HG03469 (cell line): Measurements from ENCODE around the gene BCAT1.
"Not testable (repeated sequence)": the region's sequence is repeated elsewhere in the genome, so short reads cannot be mapped to it uniquely, and the experiment has no call there.

Source experiments
- ATAC-seq: cut with Tn5 transposase; IDR thresholded peaks from one replicate; pipeline ENCODE4 v1.9.1; 2021; ENCODE audit warnings: mild to moderate bottlenecking, moderate library complexity, moderate number of reproducible peaks; ENCODE audit not compliant: unreplicated experiment

The BCAT1 gene

DNA sequence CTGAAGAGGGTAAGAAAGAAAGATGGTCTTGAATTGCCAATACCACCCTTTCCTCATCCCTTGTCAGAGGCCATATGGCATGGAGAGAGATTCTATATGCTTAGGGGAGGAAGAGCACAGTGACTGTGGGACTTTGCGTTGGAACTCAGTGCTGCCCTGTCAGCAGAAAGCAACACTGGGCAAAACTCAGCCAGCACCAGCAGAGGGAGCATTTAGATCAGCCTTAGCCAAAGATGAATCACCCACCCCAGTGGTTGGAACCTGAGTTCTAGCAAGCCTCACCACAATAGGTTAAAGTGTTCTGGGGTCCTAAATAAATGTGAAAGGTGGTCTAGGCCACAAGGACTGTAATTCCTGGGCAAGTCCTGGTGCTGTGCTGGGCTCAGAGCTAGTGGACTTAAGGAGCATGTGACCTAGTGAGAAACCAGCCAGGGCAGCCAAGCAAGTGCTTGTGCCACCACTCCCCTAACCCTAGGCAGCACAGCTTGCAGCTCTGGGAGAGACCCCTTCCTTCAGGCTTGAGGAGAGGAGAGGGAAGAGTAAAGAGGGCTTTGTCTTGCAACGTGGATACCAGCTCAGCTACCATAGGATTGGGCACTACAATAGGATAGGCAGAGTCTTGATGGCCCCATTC, 11.4 kb upstream of the BCAT1 start:
- peak; percentile 87 for ATAC-seq

DNA sequence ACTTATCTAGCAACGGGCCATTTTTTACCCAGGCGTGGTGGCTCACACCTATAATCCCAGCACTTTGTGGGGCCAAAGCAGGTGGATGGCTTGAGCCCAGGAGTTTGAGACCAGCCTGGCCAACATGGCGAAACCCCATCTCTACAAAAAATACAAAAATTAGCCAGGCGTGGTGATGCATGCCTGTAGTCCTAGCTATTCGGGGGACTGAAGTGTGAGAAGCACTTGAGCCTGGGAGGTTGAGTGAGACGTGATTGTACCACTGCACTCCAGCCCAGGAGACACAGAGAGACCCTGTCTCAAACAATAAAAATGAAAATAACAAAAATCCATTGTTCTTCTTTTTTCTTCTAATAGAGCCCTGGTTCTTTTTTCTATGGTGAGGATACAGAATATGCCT, 7.5 kb upstream of the BCAT1 start:
- ATAC-seq: not testable (repeated sequence)

DNA sequence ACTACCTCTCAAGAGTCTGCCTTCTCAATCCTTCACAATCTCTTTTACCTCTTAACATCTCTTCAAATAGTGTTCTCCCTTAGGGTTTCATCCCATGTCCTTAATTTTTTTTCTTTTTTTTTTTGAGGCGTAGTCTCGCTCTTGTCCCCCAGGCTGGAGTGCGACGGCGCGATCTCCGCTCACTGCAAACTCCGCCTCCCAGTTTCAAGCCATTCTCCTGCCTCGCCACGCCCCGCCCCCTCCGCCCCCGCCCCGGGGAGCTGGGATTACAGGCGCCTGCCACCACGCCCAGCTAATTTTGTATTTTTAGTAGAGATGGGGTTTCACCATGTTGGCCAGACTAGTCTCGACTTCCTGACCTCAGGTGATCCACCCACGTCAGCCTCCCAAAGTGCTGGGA, 7.0 kb upstream of the BCAT1 start:
- no peak for ATAC-seq

- ATAC-seq: no peak
Observed at GRCh38 chr12:24955389-24955788, 6.5 kb upstream of the BCAT1 start.

- no peak for ATAC-seq
Observed at GRCh38 chr12:24954261-24954660, 5.4 kb upstream of the BCAT1 start.

DNA sequence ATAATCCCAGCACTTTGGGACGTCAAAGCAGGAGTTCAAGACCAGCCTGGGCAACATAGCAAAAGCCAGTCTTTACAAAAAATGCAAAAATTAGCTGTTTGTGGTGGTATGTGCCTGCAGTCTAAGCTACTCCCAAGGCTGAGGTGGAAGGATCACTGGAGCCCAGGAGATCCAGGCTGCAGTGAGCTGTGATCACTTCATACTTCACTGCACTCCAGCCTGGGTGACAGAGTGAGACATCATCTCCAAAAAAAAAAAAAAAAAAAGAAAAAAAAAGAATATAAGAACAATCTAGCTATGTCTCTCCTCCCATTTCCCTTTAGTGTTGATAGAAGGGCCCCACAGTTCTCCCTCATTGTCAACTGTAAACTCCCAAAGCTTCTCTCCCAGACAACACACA, 3.5 kb upstream of the BCAT1 start:
- no peak for ATAC-seq

DNA sequence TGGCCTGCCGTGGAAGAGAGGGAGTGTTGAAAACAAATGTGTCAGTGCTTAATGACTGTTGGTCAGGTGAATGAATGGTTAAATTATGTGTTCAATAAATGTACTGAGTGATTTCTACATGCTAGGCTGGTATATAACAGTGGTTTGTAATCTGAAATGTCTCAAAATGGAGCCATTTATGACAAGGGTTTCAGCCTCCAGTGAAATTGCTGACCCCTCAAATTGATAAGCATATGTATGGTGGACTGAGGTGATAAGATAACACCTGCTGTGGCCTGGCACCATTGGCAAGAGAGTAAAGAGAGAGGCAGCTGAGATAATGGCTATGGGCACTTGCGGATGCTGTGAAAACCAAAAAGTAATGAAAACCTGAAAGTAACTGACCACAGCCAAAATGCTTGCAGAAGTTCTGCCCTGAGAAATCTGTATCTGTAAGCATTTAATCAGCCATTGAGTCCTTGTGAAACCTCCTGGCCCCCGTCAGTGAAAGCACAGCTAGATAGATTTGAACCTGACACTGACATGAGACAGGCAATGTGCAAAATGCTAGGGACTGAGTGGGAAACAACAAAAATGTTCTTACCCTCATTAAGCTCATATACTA, 1.4 kb upstream of the BCAT1 start:
- ATAC-seq: peak; percentile 30

DNA sequence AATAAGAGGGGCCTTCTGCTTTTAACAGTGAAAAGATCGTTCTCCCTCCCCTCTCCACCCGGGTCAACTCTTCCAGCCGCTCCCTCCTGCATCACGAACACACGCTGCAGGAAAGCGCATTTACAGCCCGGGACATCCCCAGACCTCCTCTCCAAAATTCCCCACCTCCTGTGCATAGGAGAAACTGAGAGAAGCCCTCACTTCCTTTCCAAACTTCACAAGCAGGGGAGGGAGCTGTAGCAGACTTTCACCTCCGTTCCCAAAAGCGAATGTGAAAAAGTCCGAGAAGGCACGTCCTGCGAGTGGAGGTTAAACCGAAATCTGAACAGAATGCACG, 513 bp downstream of the BCAT1 start:
- ATAC-seq: no peak

GRCh38 chr12:24947541-24948419, 1.1 kb downstream of the BCAT1 start:
- no peak for ATAC-seq

- no peak for ATAC-seq
Observed at GRCh38 chr12:24945845-24946244, 3.1 kb downstream of the BCAT1 start.

- no peak for ATAC-seq
Observed at GRCh38 chr12:24945039-24945438, 3.9 kb downstream of the BCAT1 start.

DNA sequence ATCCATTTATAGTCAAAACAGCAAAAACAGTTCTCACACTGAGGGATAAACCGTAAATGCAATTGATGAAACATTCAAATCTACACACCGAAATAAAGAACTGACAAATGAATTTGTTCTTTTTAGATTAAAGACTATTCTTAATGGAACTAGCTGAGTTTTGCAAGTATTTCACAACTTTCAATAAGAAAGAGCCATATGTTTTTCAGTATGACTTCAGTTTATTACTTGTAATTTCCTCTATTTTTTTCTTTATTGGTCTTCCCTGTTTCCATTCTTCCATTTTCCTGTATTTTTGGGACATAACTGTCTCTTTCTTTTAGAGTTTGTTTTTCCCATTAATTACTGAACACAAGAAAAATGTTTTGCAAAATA, 4.3 kb downstream of the BCAT1 start:
- ATAC-seq: no peak

DNA sequence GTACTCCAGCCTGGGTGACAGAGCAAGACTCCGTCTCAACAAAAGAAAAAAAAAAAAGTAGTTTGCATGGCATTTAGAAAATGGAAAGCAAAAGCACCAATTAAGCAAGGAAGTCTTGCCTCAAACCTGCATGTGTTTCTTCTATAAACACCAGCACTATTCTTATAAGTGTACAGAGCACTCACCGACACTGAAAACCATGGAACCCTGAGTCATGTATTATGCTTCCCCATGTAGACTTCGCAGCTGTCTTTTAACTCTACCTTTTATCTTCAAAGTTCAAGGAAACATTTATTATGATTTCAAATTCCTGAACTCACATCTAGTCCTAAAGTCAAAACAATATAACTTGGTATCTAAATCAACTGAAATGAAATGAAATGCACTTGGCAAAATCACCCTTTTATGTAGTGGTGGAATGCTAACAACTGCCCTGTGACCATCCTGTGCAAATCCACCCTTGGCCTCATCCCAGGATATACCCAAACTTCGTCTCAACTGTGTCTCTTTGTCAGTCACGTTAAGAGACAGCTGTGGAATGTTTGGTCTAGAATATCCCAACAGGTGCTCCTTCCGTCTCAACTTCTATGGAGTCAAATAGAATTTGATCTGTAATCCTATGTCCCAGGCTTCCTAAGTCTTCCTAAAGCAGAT, 4.8 kb downstream of the BCAT1 start:
- ATAC-seq: no peak

DNA sequence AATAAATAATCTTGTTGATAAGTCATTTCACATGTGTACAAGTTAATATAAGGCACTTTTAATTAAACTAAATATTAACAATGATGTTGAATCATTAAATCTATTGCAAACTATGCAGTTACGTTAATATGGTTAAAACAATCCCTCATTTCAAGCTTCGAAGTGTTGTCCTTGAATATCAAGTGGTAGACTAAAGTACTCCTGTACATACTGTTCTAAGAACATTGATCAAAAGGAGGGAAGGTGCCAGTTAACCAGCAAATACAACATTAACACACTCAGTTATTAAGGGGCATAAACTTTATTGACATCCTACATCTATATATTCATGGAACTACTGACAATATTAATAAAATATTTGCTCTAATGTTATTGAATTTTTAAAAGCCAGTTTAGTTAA, 8.7 kb downstream of the BCAT1 start:
- ATAC-seq: no peak

GRCh38 chr12:24939551-24939950, 9.3 kb downstream of the BCAT1 start:
- ATAC-seq: not testable (repeated sequence)

- no peak for ATAC-seq
Observed at GRCh38 chr12:24938341-24938740, 10.6 kb downstream of the BCAT1 start.

GRCh38 chr12:24937553-24938244, 11.2 kb downstream of the BCAT1 start:
- ATAC-seq: no peak

DNA sequence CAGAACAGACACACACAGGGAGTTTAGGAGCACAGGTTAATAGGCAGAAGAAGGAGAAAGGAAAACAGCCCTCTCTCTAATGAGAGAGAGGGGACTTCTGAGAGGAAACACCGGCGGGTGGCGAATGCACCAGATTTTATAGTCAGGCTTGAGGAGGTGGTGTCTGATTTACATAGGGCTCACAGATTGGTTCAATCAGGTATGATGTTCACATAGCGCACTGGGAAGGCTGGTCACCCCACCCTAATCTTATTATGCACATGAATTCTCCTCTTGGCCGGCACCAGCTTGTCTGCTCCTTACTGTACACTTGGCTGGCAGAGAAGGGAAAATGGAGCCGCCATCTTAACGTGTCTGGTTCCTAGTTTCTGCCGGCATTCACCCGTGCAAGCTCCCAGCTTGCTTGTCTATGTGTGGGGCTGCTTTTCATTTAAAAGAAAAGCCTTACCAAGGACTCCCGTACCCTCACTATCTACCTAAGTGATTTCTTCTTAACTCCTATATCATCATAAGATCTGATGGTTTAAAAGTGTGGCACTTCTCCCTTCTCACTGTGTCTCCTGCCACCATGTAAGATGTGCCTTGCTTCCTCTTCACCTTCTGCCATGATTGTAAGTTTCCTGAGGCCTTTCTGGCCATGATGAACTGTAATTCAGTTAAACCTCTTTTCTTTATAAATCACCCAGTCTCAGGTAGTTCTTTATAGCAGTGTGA, 15.1 kb downstream of the BCAT1 start:
- ATAC-seq: no peak

- peak; percentile 93 for ATAC-seq
Observed at GRCh38 chr12:24931666-24932405, 17.1 kb downstream of the BCAT1 start.

GRCh38 chr12:24929953-24930352, 18.9 kb downstream of the BCAT1 start:
- no peak for ATAC-seq
